HG02588 (cell line): ENCODE data around the gene ANO1.
"Not testable (repeated sequence)": the region's sequence is repeated elsewhere in the genome, so short reads cannot be mapped to it uniquely, and the experiment has no call there.

ENCODE experiments used
- ATAC-seq: cut with Tn5 transposase; IDR thresholded peaks from one replicate; pipeline ENCODE4 v1.9.1; 2021; ENCODE audit warnings: mild to moderate bottlenecking, moderate library complexity; ENCODE audit not compliant: unreplicated experiment

ANO1 gene

GRCh38 chr11:70078095-70078780 lies at the start of gene ANO1:
ANO1 (plus strand) TSS chr11:70078317; CDS start chr11:70078607, 290 bp downstream.
- no peak for ATAC-seq

GRCh38 chr11:70029115-70029860 lies 48.8 kb upstream of the ANO1 start:
- ATAC-seq, result no peak

- ATAC-seq, result no peak
Observed at GRCh38 chr11:70029861-70030380, 48.2 kb upstream of the ANO1 start.

- no peak for ATAC-seq
Observed at GRCh38 chr11:70030412-70030811, 47.7 kb upstream of the ANO1 start.

- no peak for ATAC-seq
Observed at GRCh38 chr11:70031631-70032469, 46.3 kb upstream of the ANO1 start.

- ATAC-seq, result no peak
Observed at GRCh38 chr11:70032470-70032795, 45.7 kb upstream of the ANO1 start.

GRCh38 chr11:70032943-70033710 lies 45.0 kb upstream of the ANO1 start:
- ATAC-seq, result no peak

- ATAC-seq, result no peak
Observed at GRCh38 chr11:70033711-70034070, 44.4 kb upstream of the ANO1 start.

GRCh38 chr11:70034740-70035365 lies 43.3 kb upstream of the ANO1 start:
- ATAC-seq, result no peak

GRCh38 chr11:70035665-70036064 lies 42.5 kb upstream of the ANO1 start:
- not testable (repeated sequence) for ATAC-seq

GRCh38 chr11:70036971-70037882 lies 40.9 kb upstream of the ANO1 start:
- ATAC-seq, result no peak

- ATAC-seq, result no peak
Observed at GRCh38 chr11:70038034-70038834, 39.9 kb upstream of the ANO1 start.

GRCh38 chr11:70040452-70040851 lies 37.7 kb upstream of the ANO1 start:
- ATAC-seq, result no peak

GRCh38 chr11:70040869-70041501 lies 37.1 kb upstream of the ANO1 start:
- no peak for ATAC-seq

- ATAC-seq, result no peak
Observed at GRCh38 chr11:70043482-70043881, 34.6 kb upstream of the ANO1 start.

- no peak for ATAC-seq
Observed at GRCh38 chr11:70046089-70046488, 32.0 kb upstream of the ANO1 start.

GRCh38 chr11:70048279-70049024 lies 29.7 kb upstream of the ANO1 start:
- no peak for ATAC-seq
